Measurements from ENCODE around the gene SIGLEC1.
A peak's percentile ranks its signal among the peaks of the same experiment; 100 is the strongest.

Gene SIGLEC1

GRCh38 chr20:3730803-3731672 lies 18.6 kb upstream of the SIGLEC1 start:
- intact Hi-C loops (cut with DNase I), result no loop called here
- no peak for DNase-seq

GRCh38 chr20:3729811-3730540 lies 17.6 kb upstream of the SIGLEC1 start:
- no peak for DNase-seq
- intact Hi-C loops (cut with DNase I), result no loop called here

- intact Hi-C loops (cut with DNase I), result no loop called here
- no peak for DNase-seq
These were observed 17.0 kb upstream of the SIGLEC1 start for GRCh38 chr20:3729378-3729777.

- DNase-seq, result no peak
- intact Hi-C loops (cut with DNase I), result no loop called here
These were observed 16.5 kb upstream of the SIGLEC1 start for GRCh38 chr20:3728876-3729275.

- intact Hi-C loops (cut with DNase I), result no loop called here
- DNase-seq, result no peak
These were observed 16.0 kb upstream of the SIGLEC1 start for GRCh38 chr20:3728354-3728753.

- intact Hi-C loops (cut with DNase I), result no loop called here
- peak in 8 of 42 donors; percentile 15 to 59 (median 31) for DNase-seq
These were observed 15.1 kb upstream of the SIGLEC1 start for GRCh38 chr20:3727401-3728021.

GRCh38 chr20:3724356-3724755 lies 12.0 kb upstream of the SIGLEC1 start:
- DNase-seq, result no peak
- intact Hi-C loops (cut with DNase I), result no loop called here

GRCh38 chr20:3723284-3723683 lies 10.9 kb upstream of the SIGLEC1 start:
- intact Hi-C loops (cut with DNase I), result no loop called here
- DNase-seq, result no peak

GRCh38 chr20:3721912-3722311 lies 9.5 kb upstream of the SIGLEC1 start:
- DNase-seq, result no peak

GRCh38 chr20:3720626-3721025 lies 8.2 kb upstream of the SIGLEC1 start:
- intact Hi-C loops (cut with DNase I), result no loop called here
- no peak for DNase-seq

More at GRCh38 chr20:3721912-3722311, 9.5 kb upstream of the SIGLEC1 start:
- intact Hi-C loops (cut with DNase I), result no loop called here

- DNase-seq, result no peak
- intact Hi-C loops (cut with DNase I), result no loop called here
These were observed 7.7 kb upstream of the SIGLEC1 start for GRCh38 chr20:3720068-3720467.

GRCh38 chr20:3719046-3719445 lies 6.6 kb upstream of the SIGLEC1 start:
- intact Hi-C loops (cut with DNase I), result no loop called here
- DNase-seq, result no peak

- DNase-seq, result peak in 22 of 42 donors; percentile 18 to 69 (median 36)
- intact Hi-C loops (cut with DNase I), result no loop called here
These were observed 3.9 kb upstream of the SIGLEC1 start for GRCh38 chr20:3716195-3716834.

- peak in 9 of 42 donors; percentile 7 to 40 (median 25) for DNase-seq
- intact Hi-C loops (cut with DNase I), result loop anchor here (5.0 kb wide), 1 partner anchor 37 kb away; no protein-coding TSS in a partner anchor
These were observed 1.7 kb upstream of the SIGLEC1 start for GRCh38 chr20:3714092-3714491.

- peak in 1 of 42 donors; percentile 47 for DNase-seq
- intact Hi-C loops (cut with DNase I), result loop anchor here (5.0 kb wide), 1 partner anchor 34 kb away; no protein-coding TSS in a partner anchor
These were observed 887 bp downstream of the SIGLEC1 start for GRCh38 chr20:3711484-3711941.

GRCh38 chr20:3710703-3711483 lies 1.5 kb downstream of the SIGLEC1 start:
- peak; percentile 38 to 93 (median 82) for DNase-seq
- intact Hi-C loops (cut with DNase I), result loop anchor here (5.0 kb wide), 1 partner anchor 34 kb away; no protein-coding TSS in a partner anchor

- no peak for DNase-seq
- intact Hi-C loops (cut with DNase I), result loop anchor here (5.0 kb wide), 1 partner anchor 33 kb away; no protein-coding TSS in a partner anchor
These were observed 2.4 kb downstream of the SIGLEC1 start for GRCh38 chr20:3710011-3710466.

GRCh38 chr20:3707508-3707899 lies 4.9 kb downstream of the SIGLEC1 start:
- DNase-seq, result no peak
- intact Hi-C loops (cut with DNase I), result no loop called here
